PC-3 (cell line): ENCODE data around the gene GRK2. TPM values are rescaled to one million over a fixed set of nuclear protein-coding genes. Genes with fewer than 3 reads are reported as not detected.
A peak's percentile ranks its signal among the peaks of the same experiment; 100 is the strongest.

Experiments
- ATAC-seq: fragments of 200-7000 bp; cut with Tn5 transposase; 2 replicates; pipeline ENCODE4 v1.9.1; 2020; ENCODE audit warnings: mild to moderate bottlenecking, moderate library complexity
- BruUV-seq: library from RNA; stranded (reverse); fragments of 400-500 nt; replicated peaks from 2 replicates; lab custom pipeline; 2021; lab: Mats Ljungman, UMichigan
- CTCF ChIA-PET: fragments of 300-600 bp; sonication (Branson Sonifier 250); formaldehyde crosslinking; loops from one replicate; lab custom pipeline; 2022; ENCODE audit warnings: antibody characterized with exemption; lab: Charles Lee
- POLR2A ChIA-PET: fragments of 300-600 bp; sonication (Branson Sonifier 250); formaldehyde crosslinking; loops from one replicate; lab custom pipeline; 2022; ENCODE audit warnings: antibody characterized with exemption; ENCODE audit not compliant: unreplicated experiment; lab: Charles Lee
- DNase-seq: peaks from one replicate; pipeline ENCODE4 v3.0.0-alpha.2; 2015
- H2AFZ ChIP-seq: fragments of 300-600 bp; sonication (generic); 2 replicates; pipeline ENCODE4 v1.6.0; 2016; ENCODE audit warnings: antibody characterized with exemption, low read length
- H3F3A ChIP-seq: fragments of 300-600 bp; sonication (generic); one replicate; pipeline ENCODE4 v1.6.0; 2017; ENCODE audit warnings: antibody characterized with exemption, low read length, control low read depth, mild to moderate bottlenecking; ENCODE audit not compliant: unreplicated experiment
- H3K27ac ChIP-seq: fragments of 300-600 bp; sonication (generic); 2 replicates; pipeline ENCODE4 v1.5.1; 2016; ENCODE audit warnings: mild to moderate bottlenecking, low read length
- H3K27me3 ChIP-seq: fragments of 300-600 bp; sonication (generic); 2 replicates; pipeline ENCODE4 v1.6.1; 2016; ENCODE audit warnings: low read length, mixed read lengths
- H3K36me3 ChIP-seq: fragments of 300-600 bp; sonication (generic); 2 replicates; pipeline ENCODE4 v1.6.1; 2016; ENCODE audit warnings: low read depth, mixed run types, low read length, mixed read lengths
- H3K4me1 ChIP-seq: fragments of 300-600 bp; sonication (generic); 2 replicates; pipeline ENCODE4 v1.5.1; 2016; ENCODE audit warnings: low read length; ENCODE audit not compliant: insufficient read depth
- H3K4me2 ChIP-seq: fragments of 300-600 bp; sonication (generic); 2 replicates; pipeline ENCODE4 v1.6.0; 2016; ENCODE audit warnings: low read length
- H3K4me3 ChIP-seq: fragments of 300-600 bp; sonication (generic); 2 replicates; pipeline ENCODE4 v1.5.1; 2016; ENCODE audit warnings: mild to moderate bottlenecking, low read length, mixed read lengths
- H3K79me2 ChIP-seq: fragments of 300-600 bp; sonication (generic); 2 replicates; pipeline ENCODE4 v1.6.1; 2017; ENCODE audit warnings: low read length, mixed read lengths
- H3K9ac ChIP-seq: fragments of 300-600 bp; sonication (generic); 2 replicates; pipeline ENCODE4 v1.6.0; 2016; ENCODE audit warnings: mild to moderate bottlenecking, low read length
- H3K9me2 ChIP-seq: fragments of 300-600 bp; sonication (generic); replicated peaks from 2 replicates; pipeline ENCODE4 v1.6.1; 2016; ENCODE audit warnings: mixed run types, low read length, mixed read lengths
- H3K9me3 ChIP-seq: fragments of 300-600 bp; sonication (generic); 2 replicates; pipeline ENCODE4 v1.6.1; 2016; ENCODE audit warnings: low read length, mixed read lengths
- H4K20me1 ChIP-seq: fragments of 300-600 bp; sonication (generic); 2 replicates; pipeline ENCODE4 v1.6.1; 2016; ENCODE audit warnings: low read length, mixed read lengths
- EZH2 ChIP-seq: fragments of 300-600 bp; sonication (generic); IDR thresholded peaks from one replicate; pipeline ENCODE4 v1.6.1; 2017; ENCODE audit warnings: antibody characterized with exemption, mild to moderate bottlenecking, low read length; ENCODE audit not compliant: unreplicated experiment
- EZH2phosphoT487 ChIP-seq: fragments of 300-600 bp; sonication (generic); IDR thresholded peaks from 2 replicates; pipeline ENCODE4 v1.6.1; 2018; ENCODE audit warnings: mild to moderate bottlenecking, antibody characterized with exemption, low read length, borderline replicate concordance
- intact Hi-C: fragments of 100-400 bp; cut with micrococcal nuclease; formaldehyde crosslinking; loops from 2 replicates; pipeline ENCODE4 v1.9.0; 2023
- total RNA-seq: library from RNA; depleted of rRNA; stranded (reverse); fragments of >200 nt; gene quantifications from 2 replicates; pipeline ENCODE4 v1.2.3, GENCODE V29; 2014
- TF ChIP-seq, protein P1 (sequence below): fragments of 300-600 bp; sonication (generic); conservative IDR thresholded peaks from 2 replicates; pipeline ENCODE4 v1.5.1; 2017; ENCODE audit warnings: antibody characterized with exemption, low read depth, mild to moderate bottlenecking, low read length

GRK2 gene
- total RNA-seq, 1 experiment from 2014 or later, result 103 TPM

DNA sequence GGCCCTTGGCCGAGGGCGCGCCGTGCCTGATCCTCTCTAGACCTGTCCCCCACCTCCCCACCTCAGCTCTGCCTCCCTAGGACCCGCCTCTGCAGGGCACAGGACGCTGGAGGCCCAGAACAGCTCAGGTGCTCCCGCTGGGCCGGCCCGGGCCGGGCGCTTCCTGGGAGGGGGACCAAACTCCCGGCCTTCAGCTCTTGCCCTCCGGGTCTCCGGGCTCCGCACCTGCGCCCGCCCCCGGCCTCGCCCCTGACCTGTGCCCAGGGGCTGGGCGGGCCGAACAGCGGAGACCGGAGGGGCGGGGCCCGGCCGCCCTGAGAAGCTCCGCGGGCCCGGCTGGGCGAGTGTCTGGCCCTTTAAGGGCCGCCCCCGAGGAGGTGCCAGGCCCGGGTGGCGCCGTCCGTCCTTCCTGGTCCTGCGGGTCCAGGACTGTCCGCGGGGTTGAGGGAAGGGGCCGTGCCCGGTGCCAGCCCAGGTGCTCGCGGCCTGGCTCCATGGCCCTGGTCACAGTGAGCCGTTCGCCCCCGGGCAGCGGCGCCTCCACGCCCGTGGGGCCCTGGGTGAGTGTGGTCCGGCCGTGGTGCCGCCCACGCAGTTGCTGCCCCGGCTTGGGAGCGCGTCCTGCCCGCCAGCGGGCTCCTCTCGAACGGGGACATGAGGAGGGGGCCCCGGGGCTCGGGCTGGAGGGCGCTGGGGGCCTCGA, 37.0 kb downstream of the GRK2 start, which contains the start of gene SSH3:
TSS of gene SSH3 (plus strand) at position 399 of the 703 bp plus-strand sequence. CDS start at position 495, 96 bp downstream.
- H3K4me1 ChIP-seq, result peaks cover 18% of the 10 kb centered on the region
- peak within 1 kb of the TSS; percentile 91 for H3K9ac ChIP-seq
- H3K36me3 ChIP-seq, result peaks cover 15% of the 10 kb centered on the region; the same call in 1 of the 2 replicates
- H3K27me3 ChIP-seq, result no peaks in the 10 kb centered on the region
- no peaks in the 10 kb centered on the region for H3F3A ChIP-seq
- H3K79me2 ChIP-seq, result peaks cover 15% of the 10 kb centered on the region
- intact Hi-C loops, result loop anchor here (1.0 to 5.0 kb wide), 2 partner anchors 9 to 36 kb away; partner anchors contain the start of gene GRK2
- H2AFZ ChIP-seq, result peak within 1 kb of the TSS; percentile 54
- peak within 1 kb of the TSS; percentile 93 for H3K4me2 ChIP-seq
- ChIA-PET CTCF (interaction anchor here (0.6 to 2.0 kb wide), 2 partner anchors 14 to 43 kb away, joined by 3 to 14 read pairs; no protein-coding TSS in a partner anchor), POLR2A (interaction anchor here (0.7 to 1.0 kb wide), 4 partner anchors 10 to 34 kb away, joined by 3 to 5 read pairs (median 3); no protein-coding TSS in a partner anchor)
- no peaks in the 10 kb centered on the region for H4K20me1 ChIP-seq
- no peaks in the 10 kb centered on the region for H3K9me2 ChIP-seq
- H3K27ac ChIP-seq, result peak within 1 kb of the TSS; percentile 55
- peak; percentile 82 for ATAC-seq
- H3K4me3 ChIP-seq, result peak within 1 kb of the TSS; percentile 93
- H3K9me3 ChIP-seq, result no peaks in the 10 kb centered on the region
- BruUV-seq, result no TSS peak
- TF ChIP-seq EZH2phosphoT487 (no peak), EZH2 (no peak)
- TF ChIP-seq, protein P1, sequence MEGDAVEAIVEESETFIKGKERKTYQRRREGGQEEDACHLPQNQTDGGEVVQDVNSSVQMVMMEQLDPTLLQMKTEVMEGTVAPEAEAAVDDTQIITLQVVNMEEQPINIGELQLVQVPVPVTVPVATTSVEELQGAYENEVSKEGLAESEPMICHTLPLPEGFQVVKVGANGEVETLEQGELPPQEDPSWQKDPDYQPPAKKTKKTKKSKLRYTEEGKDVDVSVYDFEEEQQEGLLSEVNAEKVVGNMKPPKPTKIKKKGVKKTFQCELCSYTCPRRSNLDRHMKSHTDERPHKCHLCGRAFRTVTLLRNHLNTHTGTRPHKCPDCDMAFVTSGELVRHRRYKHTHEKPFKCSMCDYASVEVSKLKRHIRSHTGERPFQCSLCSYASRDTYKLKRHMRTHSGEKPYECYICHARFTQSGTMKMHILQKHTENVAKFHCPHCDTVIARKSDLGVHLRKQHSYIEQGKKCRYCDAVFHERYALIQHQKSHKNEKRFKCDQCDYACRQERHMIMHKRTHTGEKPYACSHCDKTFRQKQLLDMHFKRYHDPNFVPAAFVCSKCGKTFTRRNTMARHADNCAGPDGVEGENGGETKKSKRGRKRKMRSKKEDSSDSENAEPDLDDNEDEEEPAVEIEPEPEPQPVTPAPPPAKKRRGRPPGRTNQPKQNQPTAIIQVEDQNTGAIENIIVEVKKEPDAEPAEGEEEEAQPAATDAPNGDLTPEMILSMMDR, result no peak
- peak; percentile 88 for DNase-seq

DNA sequence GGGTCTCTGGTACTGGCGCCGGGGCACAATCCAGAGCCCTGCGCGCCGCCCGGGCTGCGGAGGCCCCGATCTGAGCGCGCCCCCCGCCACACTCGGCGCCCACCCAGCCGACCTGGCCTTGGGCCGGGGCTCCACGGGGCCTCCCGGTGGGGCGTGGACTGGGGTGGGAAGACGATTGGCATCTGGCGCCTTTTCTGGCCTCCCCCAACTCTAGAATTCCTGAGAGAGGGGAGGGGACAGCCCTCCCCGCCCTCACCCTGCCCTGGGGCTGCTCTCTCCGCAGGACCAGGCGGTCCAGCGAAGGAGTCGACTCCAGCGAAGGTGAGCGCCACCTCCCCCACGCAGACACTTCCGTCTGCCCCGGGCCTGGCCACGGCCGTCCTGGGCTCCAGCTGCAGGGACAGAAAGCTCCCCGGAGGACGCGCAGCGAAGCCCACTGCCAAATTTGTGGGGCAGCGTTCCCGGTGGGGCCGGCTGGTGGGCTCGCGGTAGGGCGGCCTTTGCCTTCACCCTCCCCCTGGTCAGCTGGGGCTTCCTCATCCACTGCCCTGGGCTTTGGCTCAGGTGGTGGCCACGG, 37.6 kb downstream of the GRK2 start:
- intact Hi-C loops, result loop anchor here (1.0 to 5.0 kb wide), 2 partner anchors 8 to 37 kb away; partner anchors contain the start of gene GRK2
- peaks cover 15% of the 10 kb centered on the region for H3K79me2 ChIP-seq
- H3K27ac ChIP-seq, result peak overlapping the region; percentile 55
- H3K9me2 ChIP-seq, result no peaks in the 10 kb centered on the region
- no peaks in the 10 kb centered on the region for H3F3A ChIP-seq
- POLR2A ChIA-PET, result interaction anchor here (0.7 to 1.0 kb wide), 2 partner anchors 11 to 34 kb away, joined by 3 read pairs; no protein-coding TSS in a partner anchor
- no peaks in the 10 kb centered on the region for H4K20me1 ChIP-seq
- peak overlapping the region; percentile 91 for H3K9ac ChIP-seq
- peak; percentile 63 for DNase-seq
- no peaks in the 10 kb centered on the region for H3K27me3 ChIP-seq
- CTCF ChIA-PET, result interaction anchor here (2.0 kb wide), 1 partner anchor 14 kb away, joined by 14 read pairs; no protein-coding TSS in a partner anchor
- H3K4me3 ChIP-seq, result peak overlapping the region; percentile 93
- BruUV-seq, result no TSS peak
- peak overlapping the region; percentile 54 for H2AFZ ChIP-seq
- peaks cover 12% of the 10 kb centered on the region; the same call in 1 of the 2 replicates for H3K36me3 ChIP-seq
- peak overlapping the region; percentile 93 for H3K4me2 ChIP-seq
- H3K4me1 ChIP-seq, result peaks cover 18% of the 10 kb centered on the region
- H3K9me3 ChIP-seq, result no peaks in the 10 kb centered on the region
- ATAC-seq, result peak; percentile 43
- TF ChIP-seq EZH2phosphoT487, result no peak
- TF ChIP-seq, protein P1, result no peak
- TF ChIP-seq EZH2, result no peak
